ENCODE data around the gene ARPC4. TPM values are rescaled to one million over a fixed set of nuclear protein-coding genes. Genes with fewer than 3 reads are reported as not detected.

ARPC4 gene
- total RNA-seq, 1 donor, result 198 TPM

DNA sequence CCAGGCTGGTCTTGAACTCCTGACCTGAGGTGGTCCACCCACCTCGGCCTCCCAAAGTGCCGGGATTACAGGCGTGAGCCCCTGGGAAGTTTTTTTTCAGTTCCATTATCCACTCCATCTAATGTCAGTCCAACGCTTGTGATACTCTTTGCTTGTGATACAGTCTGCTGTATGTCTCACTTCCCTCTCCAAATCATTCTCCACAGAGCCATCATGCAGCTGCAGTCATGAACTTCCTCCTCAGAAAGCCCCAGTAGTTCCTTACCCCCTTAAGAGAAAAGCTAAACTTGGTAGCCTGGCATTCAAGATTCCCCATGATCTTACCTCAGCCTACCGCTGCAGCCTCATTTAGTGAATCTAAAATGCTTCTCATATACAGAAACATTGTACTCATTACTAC is 2.3 kb downstream of the ARPC4 start:
- DNase-seq (ENCODE audit: low read depth), result no peak
- no peak overlapping the region for H3K4me3 ChIP-seq (ENCODE audit: low read depth, low read length)
- TF ChIP-seq, protein P1, sequence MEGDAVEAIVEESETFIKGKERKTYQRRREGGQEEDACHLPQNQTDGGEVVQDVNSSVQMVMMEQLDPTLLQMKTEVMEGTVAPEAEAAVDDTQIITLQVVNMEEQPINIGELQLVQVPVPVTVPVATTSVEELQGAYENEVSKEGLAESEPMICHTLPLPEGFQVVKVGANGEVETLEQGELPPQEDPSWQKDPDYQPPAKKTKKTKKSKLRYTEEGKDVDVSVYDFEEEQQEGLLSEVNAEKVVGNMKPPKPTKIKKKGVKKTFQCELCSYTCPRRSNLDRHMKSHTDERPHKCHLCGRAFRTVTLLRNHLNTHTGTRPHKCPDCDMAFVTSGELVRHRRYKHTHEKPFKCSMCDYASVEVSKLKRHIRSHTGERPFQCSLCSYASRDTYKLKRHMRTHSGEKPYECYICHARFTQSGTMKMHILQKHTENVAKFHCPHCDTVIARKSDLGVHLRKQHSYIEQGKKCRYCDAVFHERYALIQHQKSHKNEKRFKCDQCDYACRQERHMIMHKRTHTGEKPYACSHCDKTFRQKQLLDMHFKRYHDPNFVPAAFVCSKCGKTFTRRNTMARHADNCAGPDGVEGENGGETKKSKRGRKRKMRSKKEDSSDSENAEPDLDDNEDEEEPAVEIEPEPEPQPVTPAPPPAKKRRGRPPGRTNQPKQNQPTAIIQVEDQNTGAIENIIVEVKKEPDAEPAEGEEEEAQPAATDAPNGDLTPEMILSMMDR (IDR thresholded peaks at IDR 0.05; ENCODE audit: insufficient read depth, low read length), result no peak

DNA sequence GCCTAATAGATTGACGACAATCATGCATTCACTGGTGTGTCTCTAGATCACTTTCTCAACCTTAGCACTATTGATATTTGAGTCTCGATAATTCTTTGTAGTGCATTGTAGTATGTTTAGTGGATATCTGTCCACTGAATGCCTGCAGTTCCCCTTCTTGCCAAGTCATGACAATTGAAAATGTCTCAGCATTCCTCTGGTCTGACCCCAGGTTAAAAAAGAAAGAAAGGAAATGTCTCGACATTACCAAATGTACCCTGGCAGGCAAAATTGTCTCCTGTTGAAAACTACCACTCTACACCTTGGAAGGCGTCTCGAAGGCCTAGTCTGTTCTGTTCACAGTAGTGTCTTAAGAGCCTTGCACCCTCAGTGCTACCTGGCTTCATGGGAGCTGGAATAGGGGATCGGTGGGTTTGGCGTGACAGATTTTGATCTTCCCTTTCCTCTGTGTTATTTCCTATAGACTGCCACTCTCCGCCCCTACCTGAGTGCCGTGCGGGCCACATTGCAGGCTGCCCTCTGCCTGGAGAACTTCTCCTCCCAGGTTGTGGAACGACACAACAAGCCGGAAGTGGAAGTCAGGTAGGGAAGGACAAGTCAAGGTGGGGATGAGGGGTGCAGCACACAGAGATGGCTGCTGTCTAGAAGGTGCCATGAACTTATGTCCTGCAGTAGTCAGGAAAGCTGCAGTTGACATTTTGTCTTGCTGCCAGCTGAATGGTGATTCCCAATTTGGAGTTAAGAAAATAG is 4.5 kb downstream of the ARPC4 start:
- no peak overlapping the region for H3K4me3 ChIP-seq (ENCODE audit: low read depth, low read length)
- TF ChIP-seq, protein P1 (IDR thresholded peaks at IDR 0.05; ENCODE audit: insufficient read depth, low read length), result no peak
- DNase-seq (ENCODE audit: low read depth), result no peak

DNA sequence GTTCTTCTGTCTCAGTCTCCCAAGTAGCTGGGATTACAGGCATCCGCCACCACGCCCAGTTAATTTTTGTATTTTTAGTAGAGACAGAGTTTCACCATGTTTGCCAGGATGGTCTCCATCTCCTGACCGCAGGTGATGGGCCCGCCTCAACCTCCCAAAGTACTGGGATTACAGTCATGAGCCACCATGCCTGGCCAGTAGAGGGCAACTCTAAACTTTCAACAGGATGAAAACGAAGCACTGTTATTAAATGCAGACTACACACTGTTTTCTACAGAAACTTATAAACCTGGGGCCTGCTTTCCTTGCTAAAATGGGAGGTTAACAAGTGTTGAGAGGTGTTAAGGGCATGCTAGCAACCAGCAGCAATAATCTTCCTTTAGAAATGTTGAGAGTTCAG is 7.6 kb downstream of the ARPC4 start:
- no peak for DNase-seq (ENCODE audit: low read depth)
- no peak overlapping the region for H3K4me3 ChIP-seq (ENCODE audit: low read depth, low read length)
- TF ChIP-seq, protein P1 (IDR thresholded peaks at IDR 0.05; ENCODE audit: insufficient read depth, low read length), result peak; percentile 14

DNA sequence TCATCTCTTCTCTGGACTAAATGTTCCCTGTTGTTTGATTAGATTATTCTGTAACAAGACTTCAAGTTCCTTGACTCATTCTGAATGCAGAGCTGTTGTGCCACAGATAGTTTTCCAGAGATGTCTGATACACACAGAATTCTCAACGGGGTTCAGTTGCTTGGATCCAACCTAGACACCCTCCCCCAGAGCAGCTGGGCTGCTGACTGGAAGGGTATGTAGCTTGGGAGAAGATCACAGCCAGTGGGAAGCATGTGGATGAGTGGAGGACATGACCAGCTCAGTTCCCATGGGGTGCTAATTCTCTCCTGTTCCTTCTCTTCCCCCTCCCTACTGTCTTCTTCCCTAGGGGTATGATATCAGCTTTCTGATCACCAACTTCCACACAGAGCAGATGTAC is 10.6 kb downstream of the ARPC4 start:
- TF ChIP-seq, protein P1 (IDR thresholded peaks at IDR 0.05; ENCODE audit: insufficient read depth, low read length), result no peak
- no peak for DNase-seq (ENCODE audit: low read depth)
- H3K4me3 ChIP-seq (ENCODE audit: low read depth, low read length), result no peak overlapping the region

DNA sequence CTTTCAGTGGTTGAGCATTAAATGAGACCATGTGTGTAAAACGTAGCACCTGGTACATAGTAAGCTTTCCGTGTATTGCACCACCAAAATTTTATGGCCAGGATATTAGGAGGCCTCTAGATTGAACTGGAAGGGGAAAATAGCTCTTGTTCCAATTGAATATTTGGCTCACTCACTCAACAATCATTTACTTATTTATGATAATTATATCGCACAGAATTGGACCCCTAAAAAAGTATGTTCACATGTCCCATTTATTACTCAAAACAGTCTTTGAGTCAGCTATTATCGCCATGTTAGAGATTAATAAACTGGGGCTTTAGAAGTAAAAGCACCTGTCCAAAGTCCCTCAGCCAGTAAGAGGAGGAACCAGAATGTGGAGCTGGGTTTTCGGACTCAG is 12.1 kb downstream of the ARPC4 start:
- TF ChIP-seq, protein P1 (IDR thresholded peaks at IDR 0.05; ENCODE audit: insufficient read depth, low read length), result no peak

DNA sequence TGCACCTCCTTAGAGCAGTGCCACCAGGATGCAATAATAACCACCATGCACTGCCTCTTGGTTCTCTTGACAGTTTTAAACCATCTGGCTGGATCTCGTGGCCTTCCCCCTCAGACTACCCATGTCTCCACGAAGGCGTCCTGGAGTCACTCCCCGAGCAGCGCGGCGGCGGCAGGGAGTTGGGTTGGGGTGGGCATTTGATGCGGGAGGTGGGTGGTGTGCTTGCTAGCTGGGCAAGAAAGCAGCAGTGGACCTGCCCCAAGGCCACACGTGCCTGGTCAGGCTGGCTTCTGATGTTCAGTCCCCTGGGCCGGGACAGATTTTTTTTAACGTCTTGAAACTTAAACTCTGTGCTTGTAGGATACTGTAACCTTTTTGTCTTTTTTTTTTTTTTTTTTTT is 13.3 kb downstream of the ARPC4 start:
- DNase-seq (ENCODE audit: low read depth), result no peak
- no peak overlapping the region for H3K4me3 ChIP-seq (ENCODE audit: low read depth, low read length)
- TF ChIP-seq, protein P1 (IDR thresholded peaks at IDR 0.05; ENCODE audit: insufficient read depth, low read length), result no peak

More for the DNA sequence above, 12.1 kb downstream of the ARPC4 start:
- H3K4me3 ChIP-seq (ENCODE audit: low read depth, low read length), result no peak overlapping the region
- DNase-seq (ENCODE audit: low read depth), result no peak
